Stimulated activated naive CD8-positive, alpha-beta T cell treated with anti-CD3 and anti-CD28 coated beads, Interleukin-15, Interleukin-2, amounts not matched to agents 100 U/mL and 50 U/mL, for 24 hours (primary cell): ENCODE measurements around the gene PLD4.
"Not testable (repeated sequence)": the region's sequence is repeated elsewhere in the genome, so short reads cannot be mapped to it uniquely, and the experiment has no call there.

ENCODE experiments used
- ATAC-seq: fragments of 150-1000 bp; cut with Tn5 transposase; one replicate; pipeline ENCODE4 v1.10.0; 2021
- DNase-seq: peaks from one replicate; pipeline ENCODE4 v3.0.0; 2021

Gene PLD4

GRCh38 chr14:104886690-104887622 is 37.7 kb upstream of the PLD4 start:
- ATAC-seq = no peak
- DNase-seq = no peak

- ATAC-seq (no peak), DNase-seq (peak; percentile 2)
Measured at GRCh38 chr14:104887623-104888488, 36.8 kb upstream of the PLD4 start.

GRCh38 chr14:104888489-104889374 is 35.9 kb upstream of the PLD4 start:
- ATAC-seq (no peak), DNase-seq (peak; percentile 4)

- DNase-seq = no peak
- no peak for ATAC-seq
Measured at GRCh38 chr14:104889375-104889757, 35.3 kb upstream of the PLD4 start.

GRCh38 chr14:104890292-104890691 is 34.4 kb upstream of the PLD4 start:
- ATAC-seq, DNase-seq: not testable (repeated sequence)

- ATAC-seq (no peak), DNase-seq (no peak)
Measured at GRCh38 chr14:104891121-104891551, 33.5 kb upstream of the PLD4 start.

GRCh38 chr14:104891664-104892530 is 32.8 kb upstream of the PLD4 start:
- peak; percentile 2 for DNase-seq
- ATAC-seq = no peak

- ATAC-seq (no peak), DNase-seq (no peak)
Measured at GRCh38 chr14:104892531-104893434, 31.9 kb upstream of the PLD4 start.

GRCh38 chr14:104893435-104894207 is 31.1 kb upstream of the PLD4 start:
- ATAC-seq (no peak), DNase-seq (no peak)

GRCh38 chr14:104894331-104895206 is 30.1 kb upstream of the PLD4 start:
- no peak for DNase-seq
- ATAC-seq = peak; percentile 1

GRCh38 chr14:104895207-104895785 is 29.4 kb upstream of the PLD4 start:
- ATAC-seq (peak; percentile 6), DNase-seq (no peak)

GRCh38 chr14:104895786-104896661 is 28.7 kb upstream of the PLD4 start:
- no peak for ATAC-seq
- DNase-seq = no peak

GRCh38 chr14:104897330-104898194 is 27.1 kb upstream of the PLD4 start:
- no peak for DNase-seq
- ATAC-seq = no peak

GRCh38 chr14:104898195-104898558 is 26.5 kb upstream of the PLD4 start:
- DNase-seq (no peak), ATAC-seq (no peak)

- no peak for DNase-seq
- ATAC-seq = no peak
Measured at GRCh38 chr14:104898870-104899510, 25.7 kb upstream of the PLD4 start.
